ENCODE data around the gene CENPT. TPM values are rescaled to one million over a fixed set of nuclear protein-coding genes. Genes with fewer than 3 reads are reported as not detected.
A peak's percentile ranks its signal among the peaks of the same experiment; 100 is the strongest.

The CENPT gene
- total and polyA plus RNA-seq, 2 donors (not counting 1 experiment from before 2014, with no cell fraction given): 23.1 to 30.2 TPM

GRCh38 chr16:67844497-67844896 is 3.0 kb downstream of the CENPT start:
- peak overlapping the region in 2 of 4 experiments; percentile 78 to 88 for H3K4me3 ChIP-seq (replicated peaks in 1 of 4; ENCODE audit: control extremely low read depth in 1 of 4, insufficient read depth in 1 of 4, low read depth in 3 of 4, low read length in 4 of 4)
- H3K79me2 ChIP-seq (ENCODE audit: control insufficient read depth, insufficient read depth, low read length): peaks cover 48% of the 10 kb centered on the region
- peaks cover 19% of the 10 kb centered on the region for H3K4me1 ChIP-seq (ENCODE audit: control insufficient read depth, extremely low read depth, insufficient read depth, low read length)
- H3K4me2 ChIP-seq (ENCODE audit: extremely low read depth, insufficient read depth, low read length): peak overlapping the region; percentile 89
- no peaks in the 10 kb centered on the region for H3K36me3 ChIP-seq (ENCODE audit: control insufficient read depth, insufficient read depth, low read length)
- H2AFZ ChIP-seq (ENCODE audit: low read length): no peak overlapping the region
- TF ChIP-seq, protein P1, sequence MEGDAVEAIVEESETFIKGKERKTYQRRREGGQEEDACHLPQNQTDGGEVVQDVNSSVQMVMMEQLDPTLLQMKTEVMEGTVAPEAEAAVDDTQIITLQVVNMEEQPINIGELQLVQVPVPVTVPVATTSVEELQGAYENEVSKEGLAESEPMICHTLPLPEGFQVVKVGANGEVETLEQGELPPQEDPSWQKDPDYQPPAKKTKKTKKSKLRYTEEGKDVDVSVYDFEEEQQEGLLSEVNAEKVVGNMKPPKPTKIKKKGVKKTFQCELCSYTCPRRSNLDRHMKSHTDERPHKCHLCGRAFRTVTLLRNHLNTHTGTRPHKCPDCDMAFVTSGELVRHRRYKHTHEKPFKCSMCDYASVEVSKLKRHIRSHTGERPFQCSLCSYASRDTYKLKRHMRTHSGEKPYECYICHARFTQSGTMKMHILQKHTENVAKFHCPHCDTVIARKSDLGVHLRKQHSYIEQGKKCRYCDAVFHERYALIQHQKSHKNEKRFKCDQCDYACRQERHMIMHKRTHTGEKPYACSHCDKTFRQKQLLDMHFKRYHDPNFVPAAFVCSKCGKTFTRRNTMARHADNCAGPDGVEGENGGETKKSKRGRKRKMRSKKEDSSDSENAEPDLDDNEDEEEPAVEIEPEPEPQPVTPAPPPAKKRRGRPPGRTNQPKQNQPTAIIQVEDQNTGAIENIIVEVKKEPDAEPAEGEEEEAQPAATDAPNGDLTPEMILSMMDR (conservative IDR thresholded peaks at IDR 0.05 in 1 of 2, IDR thresholded peaks at IDR 0.05 in 1 of 2; ENCODE audit: low read depth in 1 of 2, low read length in 2 of 2): peak in 1 of 2 donors; percentile 1
- TF ChIP-seq EZH2 (IDR thresholded peaks at IDR 0.05; ENCODE audit: low read length, missing control alignments): no peak
- no peaks in the 10 kb centered on the region for H3K27me3 ChIP-seq (ENCODE audit: control insufficient read depth, insufficient read depth, low read length)
- peak overlapping the region; percentile 17 for H3K27ac ChIP-seq (ENCODE audit: insufficient read depth, low read length)
- no peaks in the 10 kb centered on the region for H3K9me3 ChIP-seq (ENCODE audit: control insufficient read depth, insufficient read depth, low read depth, low read length)
- peak in 1 of 2 donors; percentile 26 for DNase-seq (ENCODE audit: low read depth in 2 of 2)
- H3K9ac ChIP-seq (ENCODE audit: insufficient read depth, low read length): no peak overlapping the region
- H4K20me1 ChIP-seq (ENCODE audit: control insufficient read depth, extremely low read depth, insufficient read depth, low read length): no peaks in the 10 kb centered on the region

GRCh38 chr16:67843343-67843765 is 4.1 kb downstream of the CENPT start:
- DNase-seq (ENCODE audit: low read depth in 2 of 2): peak in 1 of 2 donors; percentile 28
- H3K27ac ChIP-seq (ENCODE audit: insufficient read depth, low read length): peak overlapping the region; percentile 97
- peaks cover 38% of the 10 kb centered on the region for H3K79me2 ChIP-seq (ENCODE audit: control insufficient read depth, insufficient read depth, low read length)

DNA sequence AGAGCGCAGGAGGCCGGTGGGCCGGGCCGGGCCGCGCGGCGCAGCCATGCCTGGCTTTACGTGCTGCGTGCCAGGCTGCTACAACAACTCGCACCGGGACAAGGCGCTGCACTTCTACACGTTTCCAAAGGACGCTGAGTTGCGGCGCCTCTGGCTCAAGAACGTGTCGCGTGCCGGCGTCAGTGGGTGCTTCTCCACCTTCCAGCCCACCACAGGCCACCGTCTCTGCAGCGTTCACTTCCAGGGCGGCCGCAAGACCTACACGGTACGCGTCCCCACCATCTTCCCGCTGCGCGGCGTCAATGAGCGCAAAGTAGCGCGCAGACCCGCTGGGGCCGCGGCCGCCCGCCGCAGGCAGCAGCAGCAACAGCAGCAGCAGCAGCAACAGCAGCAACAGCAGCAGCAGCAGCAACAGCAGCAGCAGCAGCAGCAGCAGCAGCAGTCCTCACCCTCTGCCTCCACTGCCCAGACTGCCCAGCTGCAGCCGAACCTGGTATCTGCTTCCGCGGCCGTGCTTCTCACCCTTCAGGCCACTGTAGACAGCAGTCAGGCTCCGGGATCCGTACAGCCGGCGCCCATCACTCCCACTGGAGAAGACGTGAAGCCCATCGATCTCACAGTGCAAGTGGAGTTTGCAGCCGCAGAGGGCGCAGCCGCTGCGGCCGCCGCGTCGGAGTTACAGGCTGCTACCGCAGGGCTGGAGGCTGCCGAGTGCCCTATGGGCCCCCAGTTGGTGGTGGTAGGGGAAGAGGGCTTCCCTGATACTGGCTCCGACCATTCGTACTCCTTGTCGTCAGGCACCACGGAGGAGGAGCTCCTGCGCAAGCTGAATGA is 4.8 kb downstream of the CENPT start:
- no peaks in the 10 kb centered on the region for H4K20me1 ChIP-seq (ENCODE audit: control insufficient read depth, extremely low read depth, insufficient read depth, low read length)
- peak overlapping the region; percentile 97 for H3K27ac ChIP-seq (ENCODE audit: insufficient read depth, low read length)
- DNase-seq (ENCODE audit: low read depth in 2 of 2): peak; percentile 60 to 63
- no peaks in the 10 kb centered on the region for H3K27me3 ChIP-seq (ENCODE audit: control insufficient read depth, insufficient read depth, low read length)
- H2AFZ ChIP-seq (ENCODE audit: low read length): peak overlapping the region; percentile 83
- no peak for TF ChIP-seq EZH2 (IDR thresholded peaks at IDR 0.05; ENCODE audit: low read length, missing control alignments)
- TF ChIP-seq, protein P1 (conservative IDR thresholded peaks at IDR 0.05 in 1 of 2, IDR thresholded peaks at IDR 0.05 in 1 of 2; ENCODE audit: low read depth in 1 of 2, low read length in 2 of 2): peak; percentile 27 to 33
- H3K4me2 ChIP-seq (ENCODE audit: extremely low read depth, insufficient read depth, low read length): peak overlapping the region; percentile 89
- peaks cover 32% of the 10 kb centered on the region for H3K79me2 ChIP-seq (ENCODE audit: control insufficient read depth, insufficient read depth, low read length)
- H3K4me1 ChIP-seq (ENCODE audit: control insufficient read depth, extremely low read depth, insufficient read depth, low read length): peaks cover 17% of the 10 kb centered on the region
- peak overlapping the region; percentile 91 for H3K9ac ChIP-seq (ENCODE audit: insufficient read depth, low read length)
- no peaks in the 10 kb centered on the region for H3K36me3 ChIP-seq (ENCODE audit: control insufficient read depth, insufficient read depth, low read length)
- H3K4me3 ChIP-seq (replicated peaks in 1 of 4; ENCODE audit: control extremely low read depth in 1 of 4, insufficient read depth in 1 of 4, low read depth in 3 of 4, low read length in 4 of 4): peak overlapping the region; percentile 65 to 94 (median 83)
- no peaks in the 10 kb centered on the region for H3K9me3 ChIP-seq (ENCODE audit: control insufficient read depth, insufficient read depth, low read depth, low read length)

More at GRCh38 chr16:67843343-67843765, 4.1 kb downstream of the CENPT start:
- peak overlapping the region; percentile 89 for H3K4me2 ChIP-seq (ENCODE audit: extremely low read depth, insufficient read depth, low read length)
- H3K4me1 ChIP-seq (ENCODE audit: control insufficient read depth, extremely low read depth, insufficient read depth, low read length): peaks cover 19% of the 10 kb centered on the region
- peak overlapping the region; percentile 91 for H3K9ac ChIP-seq (ENCODE audit: insufficient read depth, low read length)
- no peak for TF ChIP-seq EZH2 (IDR thresholded peaks at IDR 0.05; ENCODE audit: low read length, missing control alignments)
- TF ChIP-seq, protein P1 (conservative IDR thresholded peaks at IDR 0.05 in 1 of 2, IDR thresholded peaks at IDR 0.05 in 1 of 2; ENCODE audit: low read depth in 1 of 2, low read length in 2 of 2): no peak
- H3K9me3 ChIP-seq (ENCODE audit: control insufficient read depth, insufficient read depth, low read depth, low read length): no peaks in the 10 kb centered on the region
- no peaks in the 10 kb centered on the region for H4K20me1 ChIP-seq (ENCODE audit: control insufficient read depth, extremely low read depth, insufficient read depth, low read length)
- peak overlapping the region; percentile 32 for H2AFZ ChIP-seq (ENCODE audit: low read length)
- H3K27me3 ChIP-seq (ENCODE audit: control insufficient read depth, insufficient read depth, low read length): no peaks in the 10 kb centered on the region
- H3K36me3 ChIP-seq (ENCODE audit: control insufficient read depth, insufficient read depth, low read length): no peaks in the 10 kb centered on the region
- H3K4me3 ChIP-seq (replicated peaks in 1 of 4; ENCODE audit: control extremely low read depth in 1 of 4, insufficient read depth in 1 of 4, low read depth in 3 of 4, low read length in 4 of 4): peak overlapping the region; percentile 65 to 94 (median 83)
